ENCODE data around the gene CISD1. TPM values are rescaled to one million over a fixed set of nuclear protein-coding genes. Genes with fewer than 3 reads are reported as not detected.

CISD1 gene
- total and polyA plus RNA-seq, 11 donors = 73.9 to 179 (median 153) TPM

- H3K36me3 ChIP-seq = no peaks in the 10 kb centered on the region
- ATAC-seq (no peak), DNase-seq (no peak)
- H3K4me3 ChIP-seq = no peak overlapping the region
- no peaks in the 10 kb centered on the region for H3K9me3 ChIP-seq
- H3K27me3 ChIP-seq = peaks cover 0 to 7% (median 0%) of the 10 kb centered on the region in 9 donors
- intact Hi-C loops (cut with DNase I) = loop anchor here in 2 of 10 donors (5.0 to 10.0 kb wide), 2 partner anchors 84 to 87 kb away; partner anchors contain the start of gene TFAM (in 2 of the 2)
- peaks cover 0 to 3% (median 0%) of the 10 kb centered on the region in 12 donors for H3K4me1 ChIP-seq
- H3K27ac ChIP-seq = no peak overlapping the region
- no peak for TF ChIP-seq POLR2A (IDR thresholded peaks at IDR 0.05)
- TF ChIP-seq CTCF (IDR thresholded peaks at IDR 0.05) = no peak
Observed at GRCh38 chr10:58300676-58301075, 31.7 kb downstream of the CISD1 start.

GRCh38 chr10:58302254-58302653 is 33.3 kb downstream of the CISD1 start:
- Histone ChIP-seq H3K4me1 (peaks cover 0 to 3% (median 0%) of the 10 kb centered on the region in 12 donors), H3K36me3 (no peaks in the 10 kb centered on the region), H3K27me3 (peaks cover 0 to 18% (median 0%) of the 10 kb centered on the region in 9 donors), H3K27ac (no peak overlapping the region), H3K4me3 (no peak overlapping the region), H3K9me3 (no peaks in the 10 kb centered on the region)
- WGBS, 4 donors = 46 to 63% (median 54%) methylated on average over 2 of the region's 2 CpGs
- intact Hi-C loops (cut with DNase I) = loop anchor here in 2 of 10 donors (5.0 to 10.0 kb wide), 2 partner anchors 83 to 85 kb away; partner anchors contain the start of gene TFAM (in 2 of the 2)
- DNase-seq = no peak
- TF ChIP-seq POLR2A (IDR thresholded peaks at IDR 0.05) (no peak), CTCF (IDR thresholded peaks at IDR 0.05) (no peak)
- ATAC-seq = no peak

GRCh38 chr10:58304099-58304633 is 35.2 kb downstream of the CISD1 start:
- Histone ChIP-seq H3K27me3 (peaks cover 0 to 26% (median 0%) of the 10 kb centered on the region in 9 donors), H3K9me3 (no peaks in the 10 kb centered on the region), H3K4me3 (no peak overlapping the region), H3K27ac (no peak overlapping the region), H3K4me1 (peaks cover 0 to 3% (median 0%) of the 10 kb centered on the region in 12 donors), H3K36me3 (no peaks in the 10 kb centered on the region)
- intact Hi-C loops (cut with DNase I) = loop anchor here in 2 of 10 donors (5.0 to 10.0 kb wide), 2 partner anchors 81 to 83 kb away; partner anchors contain the start of gene TFAM (in 2 of the 2)
- WGBS, 4 donors = 81 to 87% (median 86%) methylated on average over 3 of the region's 3 CpGs
- TF ChIP-seq CTCF (IDR thresholded peaks at IDR 0.05) (no peak), POLR2A (IDR thresholded peaks at IDR 0.05) (no peak)
- no peak for ATAC-seq
- no peak for DNase-seq

GRCh38 chr10:58305821-58306220 is 36.9 kb downstream of the CISD1 start:
- Histone ChIP-seq H3K4me3 (no peak overlapping the region), H3K36me3 (no peaks in the 10 kb centered on the region), H3K27ac (no peak overlapping the region), H3K4me1 (no peaks in the 10 kb centered on the region), H3K9me3 (no peaks in the 10 kb centered on the region), H3K27me3 (peaks cover 0 to 26% (median 0%) of the 10 kb centered on the region in 9 donors)
- WGBS, 4 donors = 63 to 71% (median 67%) methylated on average over 4 of the region's 4 CpGs
- intact Hi-C loops (cut with DNase I) = loop anchor here in 1 of 10 donors (10.0 kb wide), 1 partner anchor 79 kb away; the partner anchor contains the start of gene TFAM
- DNase-seq (no peak), ATAC-seq (no peak)
- TF ChIP-seq CTCF (IDR thresholded peaks at IDR 0.05) (no peak), POLR2A (IDR thresholded peaks at IDR 0.05) (no peak)
